Naive thymus-derived CD4-positive, alpha-beta T cell (primary cell): ENCODE measurements around the gene ICAM5. TPM values are rescaled to one million over a fixed set of nuclear protein-coding genes. Genes with fewer than 3 reads are reported as not detected.

Experiments
- polyA plus RNA-seq, 2 donors: library from polyadenylated mRNA; unstranded; fragments of 300-500 nt; fragmentation: Illumina TruSeq; gene quantifications; one replicate each; pipeline ENCODE4 v1.2.3, GENCODE V29; 2021
- total RNA-seq, 6 experiments: library from RNA in 5 of 6; stranded (reverse) in 5 of 6; gene quantifications; 1 replicate in 5 of 6; 2 replicates in 1 of 6; pipeline ENCODE4 v1.2.3 and lab custom pipeline; 2021 to 2026

Gene ICAM5
- total and polyA plus RNA-seq, 7 experiments from 2014 or later, result 0.46 to 2.4 (median 0.48) TPM; not detected in 4

Other genes starting within 250 kb of the ICAM5 start
- gene SHFL, start 203.6 kb upstream of the ICAM5 start, total RNA-seq, result 100 to 1,000 TPM in 3 of 5 experiments, 10 to 100 TPM in 2; 67.8 to 112 (median 102) TPM
- 10 to 100 TPM; 37.0 to 52.0 TPM for gene SHFL, start 203.6 kb upstream of the ICAM5 start, polyA plus RNA-seq
- 1 to 10 TPM in 3 of 5 experiments, under 1 TPM in 2; 0.68 to 1.7 (median 1.0) TPM for gene ANGPTL6, start 187.3 kb upstream of the ICAM5 start, total RNA-seq
- gene ANGPTL6, start 187.3 kb upstream of the ICAM5 start, polyA plus RNA-seq, result under 1 TPM; 0.23 to 0.48 TPM
- 100 to 1,000 TPM in 4 of 5 experiments, 10 to 100 TPM in 1; 87.6 to 122 (median 109) TPM for gene PPAN, start 183.6 kb upstream of the ICAM5 start, total RNA-seq
- 10 to 100 TPM; 24.9 to 46.6 TPM for gene PPAN, start 183.6 kb upstream of the ICAM5 start, polyA plus RNA-seq
- gene P2RY11, start 178.3 kb upstream of the ICAM5 start, total RNA-seq, result 10 to 100 TPM; 41.0 to 89.3 (median 58.9) TPM
- 1 to 10 TPM; 2.7 to 3.1 TPM for gene P2RY11, start 178.3 kb upstream of the ICAM5 start, polyA plus RNA-seq
- 100 to 1,000 TPM; 242 to 356 (median 328) TPM for gene EIF3G, start 170.1 kb upstream of the ICAM5 start, total RNA-seq
- 100 to 1,000 TPM; 240 to 294 TPM for gene EIF3G, start 170.1 kb upstream of the ICAM5 start, polyA plus RNA-seq
- 100 to 1,000 TPM; 175 to 334 (median 194) TPM for gene DNMT1, start 95.0 kb upstream of the ICAM5 start, total RNA-seq
- 100 to 1,000 TPM; 113 to 153 TPM for gene DNMT1, start 95.0 kb upstream of the ICAM5 start, polyA plus RNA-seq
- gene S1PR2, start 58.6 kb upstream of the ICAM5 start, total RNA-seq, result 1 to 10 TPM; 3.4 to 6.8 (median 5.2) TPM
- gene S1PR2, start 58.6 kb upstream of the ICAM5 start, polyA plus RNA-seq, result under 1 TPM; 0.64 to 0.81 TPM
- 10 to 100 TPM; 36.8 to 70.5 (median 43.0) TPM for gene MRPL4, start 37.7 kb upstream of the ICAM5 start, total RNA-seq
- gene MRPL4, start 37.7 kb upstream of the ICAM5 start, polyA plus RNA-seq, result 10 to 100 TPM; 24.9 to 34.1 TPM
- gene ICAM1, start 18.8 kb upstream of the ICAM5 start, total RNA-seq, result 10 to 100 TPM in 3 of 5 experiments, 1 to 10 TPM in 2; 3.6 to 47.2 (median 16.3) TPM
- gene ICAM1, start 18.8 kb upstream of the ICAM5 start, polyA plus RNA-seq, result 1 to 10 TPM; 1.2 to 3.9 TPM
- gene ICAM4, start 3.0 kb upstream of the ICAM5 start, total RNA-seq, result 1 to 10 TPM in 3 of 5 experiments, under 1 TPM in 2; 0.40 to 3.7 (median 1.2) TPM
- gene ICAM4, start 3.0 kb upstream of the ICAM5 start, polyA plus RNA-seq, result under 1 TPM; 0.52 to 0.55 TPM
- gene ZGLP1, start 19.9 kb downstream of the ICAM5 start, total RNA-seq, result 10 to 100 TPM in 1 of 5 experiments, 1 to 10 TPM in 4; 1.2 to 11.4 (median 6.2) TPM
- under 1 TPM in 1 of 2 donors, not detected in 1; 0.22 TPM for gene ZGLP1, start 19.9 kb downstream of the ICAM5 start, polyA plus RNA-seq
- gene FDX2, start 26.1 kb downstream of the ICAM5 start, total RNA-seq, result 10 to 100 TPM in 2 of 5 experiments, 1 to 10 TPM in 3; 5.7 to 10.5 (median 9.3) TPM
- gene FDX2, start 26.1 kb downstream of the ICAM5 start, polyA plus RNA-seq, result 10 to 100 TPM; 18.3 to 19.4 TPM
- 10 to 100 TPM; 43.2 to 81.1 (median 50.2) TPM for gene RAVER1, start 43.6 kb downstream of the ICAM5 start, total RNA-seq
- 10 to 100 TPM; 15.6 to 31.9 TPM for gene RAVER1, start 43.6 kb downstream of the ICAM5 start, polyA plus RNA-seq
- gene ICAM3, start 49.7 kb downstream of the ICAM5 start, total RNA-seq, result 100 to 1,000 TPM; 165 to 202 (median 189) TPM
- 100 to 1,000 TPM; 229 to 244 TPM for gene ICAM3, start 49.7 kb downstream of the ICAM5 start, polyA plus RNA-seq
- gene TYK2, start 90.6 kb downstream of the ICAM5 start, total RNA-seq, result 100 to 1,000 TPM; 224 to 346 (median 284) TPM
- gene TYK2, start 90.6 kb downstream of the ICAM5 start, polyA plus RNA-seq, result 10 to 100 TPM; 45.4 to 55.6 TPM
- 100 to 1,000 TPM; 169 to 229 (median 180) TPM for gene CDC37, start 113.6 kb downstream of the ICAM5 start, total RNA-seq
- 10 to 100 TPM; 62.8 to 99.2 TPM for gene CDC37, start 113.6 kb downstream of the ICAM5 start, polyA plus RNA-seq
- 10 to 100 TPM in 2 of 5 experiments, 1 to 10 TPM in 2, under 1 TPM in 1; 0.59 to 51.8 (median 5.0) TPM for gene PDE4A, start 130.6 kb downstream of the ICAM5 start, total RNA-seq
- gene PDE4A, start 130.6 kb downstream of the ICAM5 start, polyA plus RNA-seq, result 1 to 10 TPM in 1 of 2 donors, under 1 TPM in 1; 0.47 to 2.0 TPM
- gene KEAP1, start 213.4 kb downstream of the ICAM5 start, total RNA-seq, result 10 to 100 TPM; 12.9 to 83.6 (median 31.4) TPM
- 10 to 100 TPM; 21.9 to 37.7 TPM for gene KEAP1, start 213.4 kb downstream of the ICAM5 start, polyA plus RNA-seq
- 10 to 100 TPM in 1 of 5 experiments, 1 to 10 TPM in 1, under 1 TPM in 2, not detected in 1; 0.51 to 22.0 (median 3.5) TPM for gene S1PR5, start 227.5 kb downstream of the ICAM5 start, total RNA-seq
- gene S1PR5, start 227.5 kb downstream of the ICAM5 start, polyA plus RNA-seq, result under 1 TPM; 0.53 to 0.55 TPM